ENCODE measurements around the gene ASB18. TPM values are rescaled to one million over a fixed set of nuclear protein-coding genes. Genes with fewer than 3 reads are reported as not detected.

ASB18 gene
- total and polyA plus RNA-seq, 2 of the 8 experiments (the other 6 are each of a cell fraction or from before 2014, with no cell fraction given), result not detected

GRCh38 chr2:236159778-236160170, 104.4 kb downstream of the ASB18 start:
- Histone ChIP-seq H2BK20ac (ENCODE audit: low read length) (peak overlapping the region; percentile 100; the same call in 1 of the 2 replicates), H2AK5ac (ENCODE audit: low read depth, low read length) (0 out of 2 replicates have a peak overlapping the region, but pooled peaks have one; percentile 71), H3K4me1 (replicated peaks in 1 of 4; ENCODE audit: control insufficient read depth in 3 of 4, insufficient read depth in 4 of 4, low read length in 3 of 4) (peaks cover 4 to 44% (median 32%) of the 10 kb centered on the region in 4 experiments), H4K8ac (ENCODE audit: extremely low read depth, insufficient read depth, low read length) (peak overlapping the region; percentile 96), H3K79me2 (ENCODE audit: control insufficient read depth in 1 of 2, insufficient read depth in 2 of 2, low read length in 2 of 2) (no peaks in the 10 kb centered on the region), H4K91ac (replicated peaks; ENCODE audit: insufficient read length, low read length) (peak overlapping the region; percentile 99), H3K27me3 (replicated peaks in 1 of 4; ENCODE audit: control insufficient read depth in 3 of 4, extremely low read depth in 1 of 4, insufficient read depth in 3 of 4, low read length in 3 of 4) (peaks cover 71 to 94% (median 87%) of the 10 kb centered on the region in 4 experiments), H3K9me3 (ENCODE audit: insufficient read depth in 2 of 2, low read depth in 1 of 2, low read length in 1 of 2) (no peaks in the 10 kb centered on the region), H2BK12ac (ENCODE audit: low read depth, low read length) (peak overlapping the region; percentile 96; the same call in 1 of the 2 replicates), H2AFZ (ENCODE audit: low read length) (no peak overlapping the region), H4K20me1 (replicated peaks in 1 of 2; ENCODE audit: control insufficient read depth in 1 of 2, insufficient read depth in 2 of 2, low read length in 2 of 2) (peaks cover 0 to 2% of the 10 kb centered on the region in 2 experiments), H3K14ac (ENCODE audit: insufficient read length) (no peak overlapping the region), H3K4ac (replicated peaks; ENCODE audit: insufficient read length, low read depth, low read length) (peak overlapping the region; percentile 84), H3K23me2 (ENCODE audit: low read depth, low read length) (peaks cover 18% of the 10 kb centered on the region; the same call in 1 of the 2 replicates), H4K5ac (ENCODE audit: insufficient read length, low read depth, low read length) (peak overlapping the region; percentile 65), H3K56ac (replicated peaks; ENCODE audit: insufficient read length, low read depth, low read length) (no peak overlapping the region), H2BK120ac (replicated peaks; ENCODE audit: low read depth, low read length) (peak overlapping the region; percentile 94), H2BK5ac (ENCODE audit: low read depth, low read length) (peak overlapping the region; percentile 97; the same call in 1 of the 2 replicates), H3K23ac (ENCODE audit: insufficient read length) (no peak overlapping the region), H3K27ac (ENCODE audit: low read depth, low read length) (no peak overlapping the region), H3K36me3 (ENCODE audit: control insufficient read depth in 2 of 4, insufficient read depth in 4 of 4, low read length in 3 of 4) (no peaks in the 10 kb centered on the region), H3K9ac (replicated peaks in 1 of 4; ENCODE audit: extremely low read depth in 1 of 4, low read depth in 3 of 4, low read length in 3 of 4) (no peak overlapping the region), H3K4me3 (ENCODE audit: extremely low read depth in 1 of 4, insufficient read depth in 2 of 4, low read depth in 3 of 4, low read length in 4 of 4) (peak overlapping the region in 1 of 4 experiments; percentile 43; a peak in 2 of 8 replicates), H3K79me1 (ENCODE audit: low read depth, low read length) (no peaks in the 10 kb centered on the region), H3K18ac (ENCODE audit: extremely low read depth, low read length) (peak overlapping the region; percentile 87; the same call in 1 of the 2 replicates), H3K4me2 (ENCODE audit: insufficient read depth in 1 of 2, low read depth in 2 of 2, low read length in 2 of 2) (peak overlapping the region; percentile 71 to 77), H2BK15ac (ENCODE audit: low read length) (no peak overlapping the region)
- DNase-seq (ENCODE audit: low read depth in 1 of 2, low spot score in 2 of 2) (peak in 1 of 2 experiments; percentile 76), FAIRE-seq (no peak)
- CTCF ChIA-PET (ENCODE audit: partially characterized antibody), result interaction anchor here (0.9 to 6.9 kb wide), 11 partner anchors 9 to 67 kb away, joined by 3 to 50 read pairs (median 5); partner anchors contain the start of gene GBX2
- POLR2A ChIA-PET (ENCODE audit: partially characterized antibody), result interaction anchor here (0.9 to 6.3 kb wide), 2 partner anchors 11 to 27 kb away, joined by 3 to 54 read pairs; partner anchors contain the start of gene GBX2
- WGBS, 2 experiments (ENCODE audit: extremely low coverage in 1 of 2, insufficient coverage in 1 of 2, insufficient read length in 1 of 2, insufficient replicate concordance in 2 of 2, low coverage in 1 of 2, low lambda C conversion rate in 2 of 2, missing lambda C conversion rate in 1 of 2), result 2% methylated on average over 25 of the region's 33 CpGs; no CpG with 5 or more reads in 1 of the 2 experiments
- TF ChIP-seq CTCF (IDR thresholded peaks at IDR 0.05; ENCODE audit: control extremely low read depth in 1 of 3, insufficient read depth in 1 of 3, low read depth in 1 of 3, low read length in 3 of 3), result no peak
- no peak for TF ChIP-seq USF2 (IDR thresholded peaks at IDR 0.05; ENCODE audit: low read length)
- TF ChIP-seq GABPA (IDR thresholded peaks at IDR 0.05; ENCODE audit: borderline replicate concordance, insufficient read depth, low read length), result no peak
- peak; percentile 97 for TF ChIP-seq E2F6 (IDR thresholded peaks at IDR 0.05)
- TF ChIP-seq JUND (IDR thresholded peaks at IDR 0.05; ENCODE audit: low read length), result no peak
- no peak for TF ChIP-seq GTF2F1 (IDR thresholded peaks at IDR 0.05; ENCODE audit: borderline replicate concordance, low read depth, low read length)
- TF ChIP-seq CTBP2 (IDR thresholded peaks at IDR 0.05; ENCODE audit: borderline replicate concordance, insufficient read depth, insufficient read length, low read length), result peak; percentile 6
- TF ChIP-seq CHD1 (IDR thresholded peaks at IDR 0.05; ENCODE audit: low read depth, low read length), result no peak

Data from H1 (cell line).